Left kidney (tissue), 2 donors: ENCODE measurements around the gene MAJIN. TPM values are rescaled to one million over a fixed set of nuclear protein-coding genes. Genes with fewer than 3 reads are reported as not detected.

ENCODE experiments used
- DNase-seq: peaks from one replicate; pipeline ENCODE4 v3.0.0-alpha.2; 2013
- polyA plus RNA-seq: library from polyadenylated mRNA; unstranded; fragments of 120-200 nt; gene quantifications from one replicate; pipeline ENCODE4 v1.2.1, GENCODE V29; 2013; ENCODE audit not compliant: insufficient read length

Gene MAJIN
- polyA plus RNA-seq, 1 donor = 0.88 TPM

GRCh38 chr11:64911689-64912088 lies 60.2 kb downstream of the MAJIN start:
- no peak for DNase-seq

GRCh38 chr11:64911142-64911541 lies 60.8 kb downstream of the MAJIN start:
- DNase-seq = no peak

DNA sequence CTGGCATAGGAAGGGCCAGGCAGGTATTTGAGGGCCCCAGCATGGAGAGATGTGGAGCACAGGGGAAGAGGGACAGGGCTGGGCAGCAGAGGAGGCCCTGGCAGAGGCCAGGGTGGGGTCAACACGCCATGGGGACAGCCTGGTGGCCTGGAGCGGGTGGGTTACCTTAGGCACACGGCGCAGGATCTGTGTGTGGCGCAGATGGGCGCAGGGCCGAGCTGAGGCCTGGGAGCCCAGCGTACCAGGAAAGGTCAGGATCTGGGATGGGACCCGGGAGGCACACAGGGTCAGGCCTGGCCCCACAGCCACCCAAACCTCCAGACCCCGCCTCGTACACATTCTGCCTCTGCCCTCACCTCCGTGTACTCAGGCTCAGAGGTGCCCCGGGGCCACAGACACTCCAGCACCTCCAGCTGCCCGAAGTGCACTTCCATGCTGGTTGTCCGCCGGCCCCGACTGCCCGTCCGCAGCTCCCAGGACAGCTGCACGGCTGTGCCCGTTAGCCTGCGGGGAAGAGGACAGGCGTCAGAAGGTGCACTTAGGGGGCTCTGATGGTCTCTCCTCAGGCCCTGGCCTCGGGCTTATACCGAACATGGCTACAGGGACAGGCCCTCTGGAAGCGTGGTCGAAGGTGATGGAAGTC lies 61.3 kb downstream of the MAJIN start:
- DNase-seq = no peak

DNA sequence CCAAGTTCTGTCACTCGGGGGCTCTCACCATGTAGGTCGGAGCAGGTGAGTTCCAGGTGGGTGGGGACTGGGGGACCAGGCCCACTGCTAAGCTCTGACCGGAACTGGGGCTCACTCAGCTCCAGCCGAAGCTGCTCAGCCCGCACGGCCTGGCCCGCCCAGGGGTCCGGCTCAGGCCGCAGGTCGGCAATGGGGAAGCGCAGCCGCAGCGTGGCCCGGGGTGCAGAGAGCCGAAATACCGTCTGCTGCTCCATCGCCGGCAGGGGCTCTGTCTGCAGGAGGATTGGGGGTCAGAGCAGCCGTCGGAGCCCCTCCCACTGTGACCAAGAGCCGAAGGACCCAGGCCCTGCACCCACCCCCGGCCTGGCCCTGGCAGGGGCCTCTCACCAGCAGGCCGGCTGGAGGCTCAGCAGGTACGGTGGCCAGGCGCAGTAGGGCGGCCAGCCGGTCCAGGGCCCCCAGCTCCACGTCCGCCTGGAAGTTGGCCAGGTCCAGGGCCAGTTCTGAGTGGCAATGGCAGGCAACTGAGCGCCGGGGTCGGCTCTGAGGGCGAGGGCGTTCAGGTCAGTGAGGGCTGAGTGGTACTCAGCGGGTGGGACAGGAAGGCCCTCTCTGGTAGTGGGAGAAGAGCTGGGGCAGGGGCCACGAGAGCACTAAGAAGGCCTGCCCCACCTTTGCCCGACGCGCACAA lies 62.1 kb downstream of the MAJIN start:
- DNase-seq = no peak

- no peak for DNase-seq
Measured at GRCh38 chr11:64908766-64909165, 63.1 kb downstream of the MAJIN start.

- no peak for DNase-seq
Measured at GRCh38 chr11:64906314-64906635, 65.6 kb downstream of the MAJIN start.

GRCh38 chr11:64905516-64906313 lies 66.2 kb downstream of the MAJIN start:
- DNase-seq = no peak

- DNase-seq = no peak
Measured at GRCh38 chr11:64903291-64903833, 68.5 kb downstream of the MAJIN start.

DNA sequence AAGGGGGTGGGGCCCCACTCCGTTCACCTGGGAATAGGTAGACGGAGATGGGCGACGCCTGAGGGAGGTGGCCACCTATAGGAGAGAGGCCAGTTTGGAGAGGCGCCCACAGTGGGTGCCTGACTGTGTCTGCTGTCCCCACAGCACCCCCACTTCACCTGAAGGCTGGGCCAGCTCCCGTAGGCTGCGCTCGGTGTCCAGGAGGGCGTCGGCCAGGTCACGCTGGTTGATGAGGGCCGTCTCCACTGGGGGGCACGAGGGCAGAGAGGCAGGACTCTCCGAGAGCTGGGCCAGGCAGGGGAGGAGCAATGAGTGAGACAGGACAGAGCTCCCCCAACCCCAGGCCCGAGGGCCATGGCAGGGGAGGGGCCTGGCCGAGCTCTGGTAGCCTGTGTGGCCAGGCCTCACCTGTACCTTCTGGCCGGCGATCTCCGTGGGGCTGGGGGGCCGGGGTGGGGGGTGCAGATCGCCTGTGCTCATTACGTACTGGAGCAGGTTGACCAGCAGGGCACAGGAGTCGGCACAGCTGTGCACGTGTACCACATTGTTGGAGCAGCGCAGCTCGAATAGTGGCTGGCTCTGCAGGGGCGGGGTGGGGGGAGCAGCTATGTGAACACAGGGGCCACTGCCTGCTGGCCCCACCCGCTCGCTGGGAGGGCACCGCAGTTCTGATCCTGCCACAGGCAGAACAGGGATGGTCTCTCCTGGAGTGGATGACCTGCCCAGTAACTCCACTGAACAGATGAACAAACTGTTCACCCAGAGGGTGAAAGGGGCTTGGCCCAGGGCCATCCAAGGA lies 69.6 kb downstream of the MAJIN start:
- DNase-seq = no peak

- DNase-seq = no peak
Measured at GRCh38 chr11:64900774-64901173, 71.1 kb downstream of the MAJIN start.

GRCh38 chr11:64900263-64900678 lies 71.6 kb downstream of the MAJIN start:
- DNase-seq = no peak

- no peak for DNase-seq
Measured at GRCh38 chr11:64898541-64898940, 73.4 kb downstream of the MAJIN start.

GRCh38 chr11:64898076-64898445 lies 73.8 kb downstream of the MAJIN start:
- no peak for DNase-seq

- no peak for DNase-seq
Measured at GRCh38 chr11:64897381-64898075, 74.4 kb downstream of the MAJIN start.

DNA sequence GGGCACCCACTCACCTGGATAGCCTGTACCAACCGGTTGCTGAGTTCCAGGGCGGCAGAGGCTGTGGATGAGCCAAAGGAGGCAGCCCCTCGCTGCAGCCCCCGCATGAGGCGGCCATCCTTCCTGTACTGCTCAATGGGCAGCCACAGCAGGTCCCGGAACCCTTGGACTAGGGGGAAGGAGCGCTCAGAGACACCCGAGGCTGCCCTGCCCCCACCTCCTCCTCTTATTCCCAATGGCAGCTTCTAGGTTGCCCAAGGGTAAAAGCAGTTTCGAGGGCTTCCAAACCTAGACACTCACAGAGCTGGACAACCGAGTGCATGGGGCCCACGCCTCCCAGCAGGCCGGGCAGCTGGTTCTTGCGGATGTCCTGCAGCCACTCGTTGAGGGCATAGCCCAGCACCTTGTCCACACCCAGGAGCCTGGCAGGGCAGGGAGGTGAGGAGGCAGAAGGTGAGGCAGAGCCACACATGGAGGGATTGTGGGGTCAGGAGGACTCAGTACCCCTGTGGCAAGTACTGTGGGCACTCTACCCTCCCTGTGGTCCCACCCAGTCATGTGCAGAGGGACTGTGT lies 75.4 kb downstream of the MAJIN start:
- DNase-seq = no peak

GRCh38 chr11:64894812-64895452 lies 77.0 kb downstream of the MAJIN start:
- DNase-seq = no peak

GRCh38 chr11:64894070-64894811 lies 77.7 kb downstream of the MAJIN start:
- no peak for DNase-seq

- DNase-seq = no peak
Measured at GRCh38 chr11:64893194-64894069, 78.5 kb downstream of the MAJIN start.

DNA sequence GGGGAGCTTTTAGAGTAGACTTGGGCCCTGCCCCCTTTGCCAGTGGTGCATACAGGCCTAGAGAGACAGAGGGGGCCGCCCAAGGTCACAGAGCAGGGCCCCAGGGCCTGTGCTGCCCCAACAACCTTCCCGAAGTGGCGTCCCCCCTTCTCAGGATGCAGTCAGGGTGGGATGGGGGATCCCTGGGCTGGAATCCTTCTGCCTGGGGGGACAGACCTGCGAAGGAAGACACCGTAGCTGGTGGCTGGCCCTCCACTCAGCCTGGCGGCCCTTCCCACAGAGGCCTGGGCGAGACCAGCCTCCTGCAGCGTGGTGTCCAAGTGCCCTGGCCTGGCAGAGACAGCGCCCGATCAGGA lies 79.1 kb downstream of the MAJIN start:
- DNase-seq = no peak
